GM21723 (cell line): ENCODE data around the gene RNF169.

Source experiments
- ATAC-seq: cut with Tn5 transposase; IDR thresholded peaks from one replicate; pipeline ENCODE4 v1.9.1; 2021; ENCODE audit warnings: mild to moderate bottlenecking, moderate library complexity; ENCODE audit not compliant: unreplicated experiment

Gene RNF169

DNA sequence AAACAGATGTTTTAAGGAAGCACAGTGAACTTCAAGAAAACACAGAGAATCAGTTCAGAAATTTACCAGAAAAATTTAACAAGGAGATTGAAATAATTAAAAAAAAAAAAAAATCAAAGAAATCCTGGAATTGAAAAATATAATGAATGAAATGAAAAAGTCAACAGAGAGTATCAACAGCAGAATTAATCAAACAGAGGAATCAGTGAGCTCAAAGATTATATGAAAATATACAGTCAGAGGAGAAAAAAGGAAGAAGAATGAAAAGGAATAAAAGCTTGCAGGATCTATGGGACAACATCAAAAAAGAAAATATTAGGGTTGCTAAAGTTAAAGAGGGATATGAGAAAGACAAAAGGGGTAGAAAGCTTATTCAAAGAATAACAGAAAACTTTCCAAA is 117.9 kb downstream of the RNF169 start:
- no peak for ATAC-seq

DNA sequence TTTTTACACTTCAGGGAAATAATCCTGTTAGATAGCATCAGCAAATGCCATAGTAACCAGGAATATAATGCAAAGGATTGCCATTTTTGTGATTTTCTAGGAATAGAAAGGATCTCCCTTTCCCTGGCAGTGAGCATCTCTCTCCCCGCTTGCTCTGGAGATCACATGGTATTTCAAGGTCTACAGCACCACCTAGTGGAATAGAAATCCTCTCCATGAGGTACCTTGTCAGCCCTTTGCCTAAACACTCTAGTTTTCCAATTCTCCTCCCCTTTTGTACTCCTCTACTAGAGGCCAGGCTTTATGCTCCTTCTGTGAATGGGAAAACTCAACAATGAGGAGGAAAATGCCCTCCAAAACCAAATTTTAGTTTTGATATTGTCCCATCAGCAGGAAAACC is 121.8 kb downstream of the RNF169 start:
- ATAC-seq, result no peak

DNA sequence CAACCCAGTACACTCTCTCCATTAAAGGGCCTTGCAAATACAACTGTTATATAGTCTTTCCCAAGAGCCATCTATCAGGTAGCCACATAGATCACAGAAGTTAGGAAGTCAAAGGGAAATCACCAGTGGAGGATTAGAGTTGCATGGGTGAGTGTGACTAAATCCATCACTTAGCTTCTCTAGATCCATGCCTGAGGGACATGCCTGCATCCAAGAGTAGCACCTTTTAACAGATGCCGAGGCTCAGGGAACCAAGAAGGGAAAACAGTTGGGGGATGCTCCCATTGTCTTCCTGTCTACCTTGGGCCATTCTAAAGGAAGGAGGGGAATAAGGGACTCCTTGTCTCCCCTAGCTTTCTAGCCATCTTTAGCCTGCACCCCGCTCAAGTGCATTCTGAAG is 122.4 kb downstream of the RNF169 start:
- no peak for ATAC-seq

DNA sequence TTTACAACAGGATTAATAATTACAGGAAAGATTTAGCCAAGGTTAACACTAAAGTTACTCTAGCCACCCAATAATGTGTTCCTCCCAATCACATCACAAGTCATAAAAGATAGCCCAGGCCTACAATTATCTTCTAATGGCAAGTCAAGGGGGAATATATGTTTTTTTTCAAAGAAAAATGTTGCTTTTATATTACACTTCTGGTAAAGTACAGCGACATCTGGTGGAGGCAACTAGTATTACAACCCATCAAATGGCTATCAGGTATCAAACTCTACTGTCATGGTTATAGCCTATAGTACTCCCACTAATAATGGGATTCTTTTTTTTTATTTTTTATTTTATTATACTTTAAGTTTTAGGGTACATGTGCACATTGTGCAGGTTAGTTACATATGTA is 128.5 kb downstream of the RNF169 start:
- ATAC-seq, result no peak
